ENCODE data around the gene CHMP1B.

Gene CHMP1B

DNA sequence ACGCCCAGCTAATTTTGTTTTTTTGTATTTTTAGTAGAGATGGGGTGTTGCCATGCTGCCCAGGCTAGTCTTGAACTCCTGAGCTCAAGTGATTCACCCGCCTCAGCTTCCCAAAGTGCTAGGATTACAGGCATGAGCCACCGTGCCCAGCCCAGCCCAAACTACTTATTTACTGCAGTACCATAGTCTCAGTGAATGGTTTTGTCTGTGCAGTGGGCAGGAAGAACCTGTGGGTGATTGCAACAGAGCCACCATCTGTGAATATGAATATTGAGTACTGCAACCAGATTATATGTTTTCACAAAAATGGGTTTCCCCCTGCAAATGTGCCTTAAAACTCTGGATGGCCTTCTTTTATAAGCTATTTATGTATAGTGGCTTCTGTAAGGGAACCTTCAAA is 47.9 kb downstream of the CHMP1B start:
- Histone ChIP-seq H3F3A (ENCODE audit: low read depth) (no peaks in the 10 kb centered on the region), H2AFZ (ENCODE audit: low read length) (no peak overlapping the region), H3K4me3 (ENCODE audit: low read length, poor library complexity, severe bottlenecking) (no peak overlapping the region), H3K9ac (ENCODE audit: low read depth, low read length, poor library complexity, severe bottlenecking) (no peak overlapping the region), H4K20me1 (ENCODE audit: insufficient read depth, low read length, poor library complexity, severe bottlenecking) (no peaks in the 10 kb centered on the region), H3K4me2 (ENCODE audit: low read depth, low read length, poor library complexity, severe bottlenecking) (no peak overlapping the region), H3K79me2 (ENCODE audit: insufficient read depth, low read length) (no peaks in the 10 kb centered on the region), H3K36me3 (ENCODE audit: insufficient read depth, low read length) (no peaks in the 10 kb centered on the region), H3K9me3 (ENCODE audit: insufficient read depth, low read depth, low read length) (no peaks in the 10 kb centered on the region), H3K27me3 (ENCODE audit: insufficient read depth, low read length, poor library complexity, severe bottlenecking) (no peaks in the 10 kb centered on the region), H3K4me1 (ENCODE audit: insufficient read depth, low read length, poor library complexity, severe bottlenecking) (peaks cover 14% of the 10 kb centered on the region), H3K9me2 (replicated peaks; ENCODE audit: low read depth, low read length) (no peaks in the 10 kb centered on the region)
- no peak for TF ChIP-seq EZH2phosphoT487 (IDR thresholded peaks at IDR 0.05; ENCODE audit: borderline replicate concordance)
- TF ChIP-seq, protein P1, sequence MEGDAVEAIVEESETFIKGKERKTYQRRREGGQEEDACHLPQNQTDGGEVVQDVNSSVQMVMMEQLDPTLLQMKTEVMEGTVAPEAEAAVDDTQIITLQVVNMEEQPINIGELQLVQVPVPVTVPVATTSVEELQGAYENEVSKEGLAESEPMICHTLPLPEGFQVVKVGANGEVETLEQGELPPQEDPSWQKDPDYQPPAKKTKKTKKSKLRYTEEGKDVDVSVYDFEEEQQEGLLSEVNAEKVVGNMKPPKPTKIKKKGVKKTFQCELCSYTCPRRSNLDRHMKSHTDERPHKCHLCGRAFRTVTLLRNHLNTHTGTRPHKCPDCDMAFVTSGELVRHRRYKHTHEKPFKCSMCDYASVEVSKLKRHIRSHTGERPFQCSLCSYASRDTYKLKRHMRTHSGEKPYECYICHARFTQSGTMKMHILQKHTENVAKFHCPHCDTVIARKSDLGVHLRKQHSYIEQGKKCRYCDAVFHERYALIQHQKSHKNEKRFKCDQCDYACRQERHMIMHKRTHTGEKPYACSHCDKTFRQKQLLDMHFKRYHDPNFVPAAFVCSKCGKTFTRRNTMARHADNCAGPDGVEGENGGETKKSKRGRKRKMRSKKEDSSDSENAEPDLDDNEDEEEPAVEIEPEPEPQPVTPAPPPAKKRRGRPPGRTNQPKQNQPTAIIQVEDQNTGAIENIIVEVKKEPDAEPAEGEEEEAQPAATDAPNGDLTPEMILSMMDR (conservative IDR thresholded peaks at IDR 0.05; ENCODE audit: low read length) = no peak

GRCh38 chr18:11901826-11902438 is 50.7 kb downstream of the CHMP1B start:
- Histone ChIP-seq H2AFZ (ENCODE audit: low read length) (no peak overlapping the region), H3K9me3 (ENCODE audit: insufficient read depth, low read depth, low read length) (no peaks in the 10 kb centered on the region), H3K27me3 (ENCODE audit: insufficient read depth, low read length, poor library complexity, severe bottlenecking) (no peaks in the 10 kb centered on the region), H3K36me3 (ENCODE audit: insufficient read depth, low read length) (no peaks in the 10 kb centered on the region), H4K20me1 (ENCODE audit: insufficient read depth, low read length, poor library complexity, severe bottlenecking) (no peaks in the 10 kb centered on the region), H3K4me1 (ENCODE audit: insufficient read depth, low read length, poor library complexity, severe bottlenecking) (peaks cover 22% of the 10 kb centered on the region), H3F3A (ENCODE audit: low read depth) (no peaks in the 10 kb centered on the region), H3K4me2 (ENCODE audit: low read depth, low read length, poor library complexity, severe bottlenecking) (no peak overlapping the region), H3K4me3 (ENCODE audit: low read length, poor library complexity, severe bottlenecking) (no peak overlapping the region), H3K9ac (ENCODE audit: low read depth, low read length, poor library complexity, severe bottlenecking) (no peak overlapping the region), H3K79me2 (ENCODE audit: insufficient read depth, low read length) (peaks cover 2% of the 10 kb centered on the region), H3K9me2 (replicated peaks; ENCODE audit: low read depth, low read length) (no peaks in the 10 kb centered on the region)
- TF ChIP-seq, protein P1 (conservative IDR thresholded peaks at IDR 0.05; ENCODE audit: low read length) = no peak
- TF ChIP-seq EZH2phosphoT487 (IDR thresholded peaks at IDR 0.05; ENCODE audit: borderline replicate concordance) = no peak

DNA sequence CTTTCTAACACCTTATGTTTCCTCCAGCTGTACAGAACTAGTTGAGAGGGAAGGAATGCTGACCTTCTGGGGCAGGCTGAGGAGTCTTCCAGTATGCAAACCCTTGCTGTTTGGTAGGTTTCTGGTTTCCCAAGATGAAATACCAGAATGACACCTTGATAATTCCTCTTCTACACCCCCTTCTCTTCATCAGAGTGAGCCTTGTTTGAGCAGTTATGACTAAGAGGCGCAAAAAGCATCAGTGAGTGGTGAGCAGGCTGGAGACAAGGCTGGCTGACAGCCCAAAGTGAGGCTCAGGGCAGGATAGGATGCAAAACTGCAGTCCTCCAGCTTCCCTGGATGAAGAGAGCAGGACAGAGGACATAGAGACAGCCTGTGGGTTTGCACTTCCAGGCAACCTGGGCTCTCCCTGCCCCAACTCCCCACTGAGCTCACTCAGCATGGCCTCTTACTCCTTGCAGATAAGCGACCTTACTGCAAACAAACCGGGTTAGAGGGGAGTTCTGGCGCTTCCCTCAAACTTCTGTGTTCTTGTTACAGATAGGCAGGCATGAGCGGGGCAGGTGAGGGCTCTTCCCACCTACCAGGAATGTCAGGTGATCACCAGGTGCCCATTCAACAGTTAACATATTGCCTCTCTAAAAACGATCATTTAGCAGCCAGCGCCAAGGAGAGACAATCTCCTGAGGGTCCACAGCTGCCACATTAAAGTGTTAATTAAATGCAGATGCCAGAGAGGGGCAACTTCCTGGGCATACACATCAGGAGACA is 51.5 kb downstream of the CHMP1B start:
- no peaks in the 10 kb centered on the region for H4K20me1 ChIP-seq (ENCODE audit: insufficient read depth, low read length, poor library complexity, severe bottlenecking)
- peak overlapping the region; percentile 26 for H3K4me3 ChIP-seq (ENCODE audit: low read length, poor library complexity, severe bottlenecking)
- H2AFZ ChIP-seq (ENCODE audit: low read length) = no peak overlapping the region
- TF ChIP-seq, protein P1 (conservative IDR thresholded peaks at IDR 0.05; ENCODE audit: low read length) = no peak
- TF ChIP-seq EZH2phosphoT487 (IDR thresholded peaks at IDR 0.05; ENCODE audit: borderline replicate concordance) = no peak
- H3K4me2 ChIP-seq (ENCODE audit: low read depth, low read length, poor library complexity, severe bottlenecking) = peak overlapping the region; percentile 44
- H3K9ac ChIP-seq (ENCODE audit: low read depth, low read length, poor library complexity, severe bottlenecking) = no peak overlapping the region
- H3K9me2 ChIP-seq (replicated peaks; ENCODE audit: low read depth, low read length) = no peaks in the 10 kb centered on the region
- no peaks in the 10 kb centered on the region for H3K36me3 ChIP-seq (ENCODE audit: insufficient read depth, low read length)
- no peaks in the 10 kb centered on the region for H3F3A ChIP-seq (ENCODE audit: low read depth)
- peaks cover 10% of the 10 kb centered on the region for H3K79me2 ChIP-seq (ENCODE audit: insufficient read depth, low read length)
- peaks cover 29% of the 10 kb centered on the region for H3K4me1 ChIP-seq (ENCODE audit: insufficient read depth, low read length, poor library complexity, severe bottlenecking)
- no peaks in the 10 kb centered on the region for H3K9me3 ChIP-seq (ENCODE audit: insufficient read depth, low read depth, low read length)
- no peaks in the 10 kb centered on the region for H3K27me3 ChIP-seq (ENCODE audit: insufficient read depth, low read length, poor library complexity, severe bottlenecking)
